Hematopoietic multipotent progenitor cell treated with erythropoietin and hydrocortisone succinate and interleukin-3 and kit ligand, for 17 days (in vitro differentiated cells): Measurements from ENCODE around the gene LMLN.
"Not testable (repeated sequence)": the region's sequence is repeated elsewhere in the genome, so short reads cannot be mapped to it uniquely, and the experiment has no call there.

Experiments
- DNase-seq: peaks from one replicate; pipeline ENCODE4 v3.0.0-alpha.2; 2015; ENCODE audit warnings: low spot score

LMLN gene

DNA sequence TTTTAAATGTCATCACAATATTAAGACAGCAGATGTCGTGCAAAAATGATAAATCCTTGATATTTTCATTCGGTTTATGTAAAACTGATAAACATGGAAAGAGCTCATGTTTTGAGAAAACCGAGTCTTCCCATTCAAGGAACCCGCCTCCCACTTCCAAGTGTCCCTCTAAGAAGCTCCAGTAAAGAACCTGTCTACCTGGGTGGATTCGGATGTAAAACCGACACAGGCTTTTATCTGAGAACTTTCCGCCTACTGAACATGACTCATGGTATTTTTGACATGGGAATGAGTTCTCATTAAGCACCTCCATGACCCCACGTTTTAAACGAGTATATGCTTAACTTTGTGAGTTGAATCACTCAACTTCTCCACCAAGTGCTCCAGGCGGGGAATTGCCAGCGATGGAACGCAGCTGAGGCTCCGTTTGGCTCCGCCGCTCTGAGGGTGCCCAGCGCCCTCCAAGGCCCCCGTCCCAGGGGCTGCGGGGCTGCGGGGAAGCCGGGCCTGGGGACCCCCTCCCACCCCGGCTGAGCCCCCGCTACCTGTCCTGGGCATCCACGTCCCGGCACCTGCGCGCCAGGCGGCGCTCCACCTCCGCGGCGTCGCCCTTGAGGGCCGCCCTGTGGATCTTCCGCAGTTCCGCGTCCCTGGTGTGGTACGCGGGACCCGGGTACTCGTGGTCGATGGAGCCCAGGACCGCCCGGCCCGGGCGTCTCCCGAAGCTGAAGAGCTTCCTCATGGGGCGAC is 119.9 kb downstream of the LMLN start:
- no peak for DNase-seq

DNA sequence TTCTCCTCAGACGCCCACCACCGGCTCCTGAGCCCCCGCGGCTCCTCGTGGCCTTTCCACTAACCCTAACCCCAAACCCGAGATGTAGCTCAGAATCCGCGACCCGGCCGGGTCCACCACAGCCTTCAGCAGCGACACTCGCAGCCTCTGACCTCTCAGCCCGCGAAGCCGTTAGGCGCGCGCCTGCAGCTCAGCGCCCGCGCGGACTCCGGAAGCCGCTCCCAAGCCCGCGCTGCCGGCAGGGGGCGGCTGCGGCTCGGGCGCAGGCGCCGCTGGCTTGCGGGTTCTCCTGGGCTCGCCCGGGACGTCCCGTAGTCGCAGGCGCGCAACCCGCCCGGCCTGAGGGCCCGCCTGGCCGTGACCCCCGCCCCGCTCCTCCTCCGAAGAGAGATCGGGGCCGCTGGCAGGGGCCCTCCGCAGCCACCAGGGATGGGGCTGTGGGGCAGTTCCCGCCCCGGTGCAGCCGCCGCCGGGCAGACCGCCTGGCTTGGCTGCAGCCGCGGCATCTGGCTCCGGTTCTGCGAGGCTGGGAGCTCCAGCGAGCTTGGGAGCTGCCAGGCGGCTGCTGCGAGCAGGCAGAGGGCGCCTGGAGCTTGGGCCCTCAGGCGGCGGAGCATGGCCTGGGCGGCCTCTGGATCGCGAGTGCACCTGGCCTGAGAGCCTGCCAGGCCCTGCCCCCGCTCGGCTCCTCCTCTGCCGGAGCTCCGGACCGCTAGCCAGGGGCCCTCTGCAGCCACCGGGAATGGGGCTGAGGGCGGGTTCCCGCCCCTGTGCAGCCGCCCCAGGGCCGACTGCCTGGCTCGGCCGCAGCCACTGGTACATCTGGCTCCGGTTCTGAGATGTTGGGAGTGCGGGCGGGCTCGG is 120.7 kb downstream of the LMLN start:
- DNase-seq = peak; percentile 31

DNA sequence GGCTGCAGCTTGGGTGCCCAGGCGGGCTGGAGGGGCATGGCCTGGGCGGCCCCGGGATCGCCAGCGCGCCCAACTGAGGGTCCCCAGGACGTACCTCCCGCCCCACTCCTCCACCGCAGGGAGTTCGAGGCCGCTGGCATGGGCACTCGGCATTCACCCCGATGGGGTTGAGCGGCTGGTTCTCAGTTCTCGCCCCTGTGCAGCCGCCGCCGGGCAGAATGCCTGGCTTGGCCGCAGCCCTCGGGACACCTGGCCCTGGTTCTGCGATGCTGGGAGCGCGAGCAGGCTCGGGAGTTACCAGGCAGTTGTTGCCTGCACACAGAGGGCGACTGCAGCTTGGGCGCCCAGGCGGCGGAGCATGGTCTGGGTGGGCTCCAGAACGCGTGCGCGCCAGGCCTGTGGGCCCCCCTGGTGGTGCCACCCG is 121.4 kb downstream of the LMLN start:
- no peak for DNase-seq

DNA sequence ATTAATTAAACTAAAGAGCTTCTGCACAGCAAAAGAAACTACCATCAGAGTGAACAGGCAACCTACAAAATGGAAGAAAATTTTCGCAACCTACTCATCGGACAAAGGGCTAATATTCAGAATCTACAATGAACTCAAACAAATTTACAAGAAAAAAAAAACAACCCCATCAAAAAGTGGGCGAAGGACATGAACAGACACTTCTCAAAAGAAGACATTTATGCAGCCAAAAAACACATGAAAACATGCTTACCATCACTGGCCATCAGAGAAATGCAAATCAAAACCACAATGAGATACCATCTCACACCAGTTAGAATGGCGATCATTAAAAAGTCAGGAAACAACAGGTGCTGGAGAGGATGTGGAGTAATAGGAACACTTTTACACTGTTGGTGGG is 122.2 kb downstream of the LMLN start:
- not testable (repeated sequence) for DNase-seq

DNA sequence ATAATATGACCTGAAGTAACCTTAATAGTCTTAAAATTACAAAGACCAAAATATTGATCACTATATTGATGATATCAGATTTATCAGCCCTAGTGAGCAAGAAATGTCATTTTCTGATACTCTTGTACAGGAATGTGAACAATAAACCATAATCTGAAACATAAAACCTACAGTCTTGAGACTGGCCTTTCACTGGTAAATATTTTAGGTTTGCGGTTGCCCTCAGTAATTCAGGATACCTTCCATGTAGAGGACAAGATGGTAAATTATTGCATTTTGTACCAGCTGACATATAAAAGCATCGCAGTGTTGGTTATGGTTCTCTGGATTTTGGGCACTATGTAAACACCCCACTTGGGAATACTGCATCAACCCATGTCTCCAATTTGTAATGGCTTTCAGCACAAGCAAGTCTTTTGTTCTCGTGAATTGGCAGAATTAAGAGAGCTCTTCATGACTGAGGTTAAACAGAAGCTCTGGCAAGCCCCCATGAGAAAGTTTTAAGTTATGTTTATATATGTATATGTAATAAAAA is 128.5 kb downstream of the LMLN start:
- no peak for DNase-seq

DNA sequence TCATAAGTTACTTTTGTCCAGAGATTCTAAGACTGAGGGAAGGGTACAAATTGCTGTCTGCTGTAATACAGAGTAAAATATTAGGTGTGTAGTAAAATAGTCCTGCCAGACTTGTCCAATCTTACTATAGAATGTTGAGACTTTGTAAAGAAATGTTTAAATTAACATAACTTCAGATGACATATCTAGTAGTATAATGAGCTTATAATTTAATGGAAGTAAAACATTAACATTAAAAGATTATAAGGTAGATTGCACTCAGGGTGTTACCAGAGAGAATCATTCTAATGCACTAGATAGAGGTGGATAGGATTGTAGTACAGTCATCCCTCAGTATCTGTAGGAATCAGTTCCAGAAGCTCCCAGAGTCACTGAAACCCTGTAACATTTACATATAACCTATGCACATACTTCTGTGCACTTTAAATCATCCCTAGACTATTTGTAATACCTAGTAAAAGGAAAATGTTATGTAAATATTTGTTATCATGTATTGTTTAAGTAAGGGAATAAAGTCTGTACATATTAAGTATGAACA is 130.8 kb downstream of the LMLN start:
- no peak for DNase-seq

DNA sequence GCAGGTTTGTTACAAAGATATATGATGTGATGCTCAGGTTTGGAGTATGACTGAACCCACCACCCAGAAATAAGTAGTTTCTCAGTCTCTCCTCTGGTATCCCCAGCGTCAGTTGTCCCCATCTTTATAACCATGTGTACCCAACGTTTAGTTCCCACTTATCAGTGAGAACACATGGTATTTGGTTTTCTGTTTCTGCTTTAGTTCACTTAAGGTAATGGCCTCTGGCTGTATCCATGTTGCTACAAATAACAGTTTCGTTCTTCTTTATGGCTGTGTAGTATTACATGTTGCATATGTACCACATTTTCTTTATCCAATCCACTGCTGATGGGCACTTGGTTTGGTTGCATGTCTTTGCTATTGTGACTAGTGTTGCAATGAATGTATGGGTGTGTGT is 132.3 kb downstream of the LMLN start:
- no peak for DNase-seq

DNA sequence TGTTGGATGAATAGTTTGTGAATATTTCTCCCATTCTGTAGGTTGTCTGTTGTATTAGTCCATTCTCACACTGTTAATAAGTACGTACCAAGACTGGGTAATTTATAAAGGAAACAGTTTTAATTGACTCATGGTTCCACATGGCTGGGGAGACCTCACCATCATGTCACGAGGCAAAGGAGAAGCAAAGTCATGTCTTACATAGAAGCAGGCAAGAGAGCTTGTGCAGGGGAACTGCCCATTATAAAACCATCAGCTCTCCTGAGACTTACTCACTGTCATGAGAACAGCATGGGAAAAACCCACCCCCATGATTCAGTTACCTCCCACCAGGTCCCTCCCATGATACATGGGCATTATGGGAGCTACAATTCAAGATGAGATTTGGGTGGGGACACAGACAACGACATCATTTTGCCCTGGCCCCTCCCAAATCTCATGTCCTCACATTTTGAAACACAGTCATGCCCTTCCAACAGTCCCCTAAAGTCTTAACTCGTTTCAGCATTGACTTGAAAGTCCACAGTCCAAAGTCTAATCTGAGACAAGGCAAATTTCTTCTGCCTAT is 133.2 kb downstream of the LMLN start:
- DNase-seq = no peak
